Erythroblast (primary cell): ENCODE results near the gene FOXL2.

Experiments used
- GATA1 ChIP-seq: IDR thresholded peaks from 2 replicates; pipeline ENCODE4 v1.6.1; 2011; ENCODE audit warnings: low read depth, mild to moderate bottlenecking, control low read depth, low read length, moderate library complexity
- POLR2A ChIP-seq: IDR thresholded peaks from 2 replicates; pipeline ENCODE4 v1.6.1; 2011; ENCODE audit warnings: mild to moderate bottlenecking, low read length

DNA sequence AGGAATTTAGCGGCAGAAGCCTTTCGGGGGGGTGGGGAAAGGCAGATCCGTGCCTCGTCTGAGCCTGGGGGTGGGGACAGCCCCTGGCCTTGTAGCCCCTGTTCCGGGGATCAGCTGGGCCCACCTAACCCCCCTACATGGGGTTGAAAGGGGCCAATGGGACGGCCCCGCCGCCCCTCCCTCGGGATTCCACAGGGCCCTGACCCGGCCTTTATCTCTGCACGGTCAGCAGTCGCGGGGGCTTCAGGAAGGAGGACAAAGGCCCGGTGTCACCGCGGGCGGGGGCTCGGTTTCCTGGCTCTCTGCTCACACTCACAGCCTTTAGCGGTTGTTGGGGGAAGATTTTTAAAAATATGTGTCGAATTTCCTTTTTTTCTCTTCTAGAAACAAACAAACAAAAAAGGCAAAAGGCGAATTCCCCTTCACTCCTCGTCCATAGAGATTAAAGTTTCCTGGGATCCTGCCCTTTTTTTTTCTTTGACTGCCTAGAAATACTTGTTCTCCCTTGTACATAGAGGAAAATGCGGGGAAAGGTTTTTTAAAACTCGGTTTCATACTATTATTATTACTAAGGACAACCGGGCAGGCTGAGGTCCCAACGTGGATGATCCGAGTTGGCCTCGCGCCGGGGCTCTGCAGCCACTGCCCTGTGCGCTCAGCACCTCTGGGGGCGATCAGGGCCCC is 7.9 kb downstream of the FOXL2 start:
- no peak for TF ChIP-seq POLR2A
- no peak for TF ChIP-seq GATA1
